HepG2 (cell line): ENCODE data around the gene ESPNL. TPM values are rescaled to one million over a fixed set of nuclear protein-coding genes. Genes with fewer than 3 reads are reported as not detected.

Source experiments
- ATAC-seq: fragments of 200-7000 bp; cut with Tn5 transposase; 3 replicates; pipeline ENCODE4 v1.9.1; 2020; ENCODE audit warnings: mild to moderate bottlenecking, moderate library complexity
- BruUV-seq: library from RNA; stranded (reverse); fragments of 400-500 nt; replicated peaks from 2 replicates; lab custom pipeline; 2021; lab: Mats Ljungman, UMichigan
- CTCF ChIA-PET: fragments of 300-600 bp; formaldehyde crosslinking; extraction: SDS; loops from one replicate; lab custom pipeline; 2021; ENCODE audit warnings: low total read pairs, inconsistent platforms, low intra/inter-chr PET ratio; lab: Yijun Ruan, JAX
- POLR2A ChIA-PET: fragments of 350-600 bp; sonication (Branson Sonifier 250); formaldehyde crosslinking; loops from one replicate; lab custom pipeline; 2020; ENCODE audit warnings: antibody characterized with exemption, inconsistent platforms; lab: Yijun Ruan, JAX
- DNase-seq: peaks from one replicate; pipeline ENCODE4 v3.0.0-alpha.2; 2015; ENCODE audit warnings: low spot score
- FAIRE-seq: peaks from 3 replicates; lab custom pipeline; 2011; peaks lifted over from hg19 to GRCh38; lab: Jason Lieb, UNC
- H2AFZ ChIP-seq: one replicate; pipeline ENCODE4 v1.6.1; 2011; ENCODE audit warnings: low read length, inconsistent platforms
- H3K27ac ChIP-seq: fragments of 300-600 bp; 3 replicates; pipeline ENCODE4 v1.8.0; 2011; ENCODE audit warnings: mixed run types, mild to moderate bottlenecking, mixed read lengths, low read length, inconsistent platforms; ENCODE audit not compliant: insufficient read depth; ENCODE audit errors: extremely low read length
- H3K27me3 ChIP-seq, 2 experiments: fragments of 200-600 bp in 1 of 2; 2 replicates in 1 of 2; 3 replicates in 1 of 2; pipeline versions ENCODE4 v1.6.0 to v1.8.0; 2011; ENCODE audit warnings: low read length in 2 of 2, mild to moderate bottlenecking in 2 of 2, moderate library complexity in 2 of 2, inconsistent platforms in 1 of 2; ENCODE audit not compliant: insufficient read depth in 2 of 2, control insufficient read depth in 1 of 2
- H3K36me3 ChIP-seq, 2 experiments: fragments of 200-600 bp in 1 of 2; replicated peaks in 1 of 2; 2 replicates in 1 of 2; 3 replicates in 1 of 2; pipeline versions ENCODE4 v1.5.1 to v1.8.0; 2011; ENCODE audit warnings: low read length in 2 of 2, inconsistent platforms in 1 of 2; ENCODE audit not compliant: insufficient read depth in 2 of 2, control insufficient read depth in 1 of 2
- H3K4me1 ChIP-seq: 2 replicates; pipeline ENCODE4 v1.5.1; 2012; ENCODE audit warnings: low read length, inconsistent platforms; ENCODE audit not compliant: insufficient read depth
- H3K4me2 ChIP-seq: 2 replicates; pipeline ENCODE4 v1.6.0; 2011; ENCODE audit warnings: low read depth, low read length, inconsistent platforms
- H3K4me3 ChIP-seq, 3 experiments: fragments of 200-600 bp in 1 of 3; sonication (generic), shearing (Covaris generic) in 1 of 3; replicated peaks in 1 of 3; 2 replicates each; pipeline ENCODE4 v1.5.1; 2011 to 2016; ENCODE audit warnings: low read length in 3 of 3, inconsistent platforms in 2 of 3, low read depth in 2 of 3, mild to moderate bottlenecking in 2 of 3, control low read depth in 1 of 3, mixed read lengths in 1 of 3; ENCODE audit not compliant: insufficient read depth in 1 of 3
- H3K79me2 ChIP-seq: one replicate; pipeline ENCODE4 v1.6.1; 2011; ENCODE audit warnings: low read length, inconsistent platforms; ENCODE audit not compliant: insufficient read depth
- H3K9ac ChIP-seq: 2 replicates; pipeline ENCODE4 v1.6.0; 2011; ENCODE audit warnings: mild to moderate bottlenecking, low read depth, low read length, inconsistent platforms; ENCODE audit not compliant: insufficient read depth
- H3K9me3 ChIP-seq: 2 replicates; pipeline ENCODE4 v1.5.1; 2012; ENCODE audit warnings: mild to moderate bottlenecking, low read length
- H4K20me1 ChIP-seq: 2 replicates; pipeline ENCODE4 v1.6.0; 2011; ENCODE audit warnings: inconsistent platforms, mild to moderate bottlenecking, low read length, moderate library complexity; ENCODE audit not compliant: insufficient read depth
- NFE2L2 ChIP-seq: fragments of 150-350 bp; IDR thresholded peaks from 2 replicates; pipeline ENCODE4 v1.6.1; 2014; ENCODE audit warnings: low read length
- POLR2A ChIP-seq, 2 experiments: IDR thresholded peaks; 2 replicates each; pipeline ENCODE4 v1.6.1; 2011; ENCODE audit warnings: low read depth in 2 of 2, low read length in 2 of 2, mild to moderate bottlenecking in 1 of 2, moderate library complexity in 1 of 2; ENCODE audit not compliant: insufficient read depth in 1 of 2
- ZBTB49 ChIP-seq: sonication (generic); formaldehyde crosslinking; IDR thresholded peaks from 2 replicates; pipeline ENCODE4 v1.4.0; 2020; ENCODE audit warnings: missing genetic modification reagents, borderline replicate concordance
- ZNF317 ChIP-seq: sonication (generic); formaldehyde crosslinking; IDR thresholded peaks from 2 replicates; pipeline ENCODE4 v1.5.0; 2020; ENCODE audit warnings: mild to moderate bottlenecking, missing genetic modification reagents
- WGBS: methylation state at CpG from one replicate; pipeline ENCODE4 v1.1.6; 2017; ENCODE audit warnings: low lambda C conversion rate; 5-methylcytosine and 5-hydroxymethylcytosine counted together
- in situ Hi-C: cut with HindIII; loops from 2 replicates; pipeline ENCODE4 v1.10.0; 2017; ENCODE audit warnings: low pct_unique_long_range_greater_than_20kb; ENCODE audit not compliant: extremely low pct_ligation_motif_present
- intact Hi-C: fragments of 100-400 bp; cut with micrococcal nuclease; formaldehyde crosslinking; loops from one replicate; pipeline ENCODE4 v1.10.0; 2022; ENCODE audit not compliant: unreplicated experiment
- polyA plus RNA-seq, 8 experiments: library from polyadenylated mRNA; depleted of rRNA in 3 of 8; stranded (reverse) in 7 of 8; unstranded in 1 of 8; fragments of >200 nt; fragmentation: Illumina TruSeq in 4 of 8; extraction: Trizol in 4 of 8; gene quantifications; 2 replicates each; pipeline versions ENCODE4 v1.2.1 to v1.2.3, GENCODE V29; 2011 to 2016; ENCODE audit warnings: low read depth in 4 of 8, missing spikeins in 1 of 8, mixed read lengths in 1 of 8; ENCODE audit not compliant: insufficient read depth in 1 of 8
- total RNA-seq, 5 experiments: library from RNA; depleted of rRNA; stranded (reverse); fragments of >200 nt; fragmentation: Illumina TruSeq; extraction: Trizol; gene quantifications; 2 replicates each; pipeline ENCODE4 v1.2.3, GENCODE V29; 2016; ENCODE audit warnings: low read depth in 1 of 5

The ESPNL gene
- total and polyA plus RNA-seq, 2 of the 13 experiments (the other 11 are each of a cell fraction or from before 2014, with no cell fraction given) = 0.45 to 0.80 TPM

DNA sequence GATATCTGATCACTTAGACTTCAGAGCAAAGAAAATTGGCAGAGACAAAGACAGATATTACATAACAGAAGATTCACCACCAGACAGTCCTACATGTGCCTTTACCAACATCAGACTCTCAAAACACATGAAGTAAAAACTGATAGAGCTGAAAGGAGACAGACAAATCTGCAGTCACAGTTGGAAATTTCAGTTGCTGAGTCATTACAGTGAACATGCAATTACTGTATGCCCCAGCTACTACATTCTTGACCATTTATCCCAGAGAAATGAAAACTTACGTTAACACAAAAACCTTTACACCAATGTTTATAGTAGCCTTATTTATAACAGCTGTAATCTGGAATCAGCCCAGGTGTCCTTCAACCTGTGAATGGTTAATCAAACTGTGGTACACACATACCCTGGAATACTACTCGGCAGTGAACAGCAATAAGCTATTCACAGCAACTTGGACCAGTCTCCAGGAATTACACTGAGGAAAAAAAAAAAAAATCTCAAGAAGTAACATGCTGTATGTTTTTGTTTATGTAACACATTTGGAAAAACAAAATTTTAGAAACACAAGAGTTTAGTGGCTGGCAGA is 46.9 kb upstream of the ESPNL start:
- H3K9ac ChIP-seq = no peak overlapping the region
- 0 out of 2 replicates have a peak, but pooled peaks have one; percentile 25 for TF ChIP-seq NFE2L2
- TF ChIP-seq ZBTB49 (CRISPR knock-in tag) = no peak
- TF ChIP-seq, all 625 proteins: peak for 1
- CTCF ChIA-PET = no interaction called here
- no peak for FAIRE-seq
- Histone ChIP-seq H3K4me1 (0 out of 2 replicates have a peak, but pooled peaks cover under 1% of the 10 kb centered on the region), H4K20me1 (no peaks in the 10 kb centered on the region), H3K4me3 (no peak overlapping the region), H3K27ac (no peak overlapping the region), H2AFZ (no peak overlapping the region), H3K79me2 (no peaks in the 10 kb centered on the region), H3K36me3 (no peaks in the 10 kb centered on the region), H3K27me3 (no peaks in the 10 kb centered on the region), H3K9me3 (no peaks in the 10 kb centered on the region), H3K4me2 (no peak overlapping the region)
- intact Hi-C loops (no loop called here), in situ Hi-C loops (no loop called here)
- no peak for DNase-seq
- BruUV-seq = no TSS peak
- POLR2A ChIA-PET = interaction anchor here (1.9 kb wide), 1 partner anchor 8 kb away, joined by 5 read pairs; the partner anchor contains the start of gene SCLY
- WGBS = 73% methylated on average over 2 of the region's 2 CpGs
- ATAC-seq = no peak

DNA sequence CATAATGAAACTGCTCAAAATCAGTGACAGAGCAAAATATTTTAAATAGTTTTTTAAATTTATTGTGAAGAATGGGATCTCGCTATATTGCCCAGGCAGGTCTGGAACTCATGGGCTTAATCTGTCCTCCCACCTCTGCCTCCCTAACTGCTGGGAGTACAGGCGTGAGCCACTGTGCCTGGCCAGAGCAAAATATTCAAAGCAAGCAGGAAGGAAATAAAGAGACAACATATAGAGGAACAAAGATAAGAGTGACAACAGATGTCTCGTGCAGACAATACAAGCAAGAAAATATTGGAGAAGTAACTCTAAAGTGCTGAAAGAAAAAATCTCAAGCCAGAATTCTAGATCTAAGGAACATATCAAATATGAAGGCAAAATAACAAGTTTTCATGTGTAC is 44.3 kb upstream of the ESPNL start:
- no TSS peak for BruUV-seq
- 48% methylated on average over 3 of the region's 3 CpGs for WGBS
- Histone ChIP-seq H4K20me1 (no peaks in the 10 kb centered on the region), H3K9me3 (no peaks in the 10 kb centered on the region), H3K4me1 (peaks cover 19% of the 10 kb centered on the region), H3K79me2 (peaks cover 7% of the 10 kb centered on the region), H3K27me3 (no peaks in the 10 kb centered on the region; a peak in 1 of 5 replicates), H3K4me2 (no peak overlapping the region), H3K36me3 (no peaks in the 10 kb centered on the region), H3K9ac (no peak overlapping the region), H3K27ac (no peak overlapping the region), H3K4me3 (no peak overlapping the region), H2AFZ (no peak overlapping the region)
- ATAC-seq (no peak), FAIRE-seq (no peak), DNase-seq (no peak)
- intact Hi-C loops (no loop called here), in situ Hi-C loops (no loop called here)
- TF ChIP-seq POLR2A (IDR thresholded peaks at IDR 0.05; ENCODE audit: insufficient read depth in 1 of 2, low read depth in 2 of 2, low read length in 2 of 2) = no peak
- TF ChIP-seq ZNF317 = peak; percentile 83
- POLR2A ChIA-PET = no interaction called here
- CTCF ChIA-PET = no interaction called here
